Liver (tissue), 3 donors: ENCODE data around the gene IGBP1.

Experiments used
- EGR1 ChIP-seq, 2 donors: IDR thresholded peaks; 2 replicates each; pipeline ENCODE4 v1.6.1; 2016 to 2018; ENCODE audit warnings: antibody characterized with exemption in 2 of 2, low read depth in 2 of 2
- FOXA1 ChIP-seq: IDR thresholded peaks from 2 replicates; pipeline ENCODE4 v1.6.1; 2016; ENCODE audit warnings: antibody characterized with exemption
- GABPA ChIP-seq, 2 donors: IDR thresholded peaks in 1 of 2; conservative IDR thresholded peaks in 1 of 2; 2 replicates each; pipeline ENCODE4 v1.6.1; 2016; ENCODE audit warnings: antibody characterized with exemption in 2 of 2, mild to moderate bottlenecking in 1 of 2, moderate library complexity in 1 of 2
- RAD21 ChIP-seq, 2 donors: IDR thresholded peaks; 2 replicates each; pipeline ENCODE4 v1.6.1; 2016; ENCODE audit warnings: antibody characterized with exemption in 2 of 2, mild to moderate bottlenecking in 2 of 2
- RXRA ChIP-seq, 2 donors: IDR thresholded peaks; 2 replicates each; pipeline ENCODE4 v1.6.1; 2017 to 2018; ENCODE audit warnings: antibody characterized with exemption in 2 of 2, mild to moderate bottlenecking in 1 of 2
- SP1 ChIP-seq: IDR thresholded peaks from 2 replicates; pipeline ENCODE4 v1.6.1; 2018; ENCODE audit warnings: antibody characterized with exemption, mild to moderate bottlenecking
- TAF1 ChIP-seq: conservative IDR thresholded peaks from 2 replicates; pipeline ENCODE4 v1.6.1; 2016; ENCODE audit warnings: antibody characterized with exemption, mild to moderate bottlenecking
- YY1 ChIP-seq: IDR thresholded peaks from 2 replicates; pipeline ENCODE4 v1.6.1; 2016; ENCODE audit warnings: antibody characterized with exemption, mild to moderate bottlenecking
- TF ChIP-seq, protein P1 (sequence below): fragments of 150-350 bp; IDR thresholded peaks from 2 replicates; pipeline ENCODE4 v1.5.1; 2017; ENCODE audit warnings: improper control_type of control experiment, low read depth, low read length; ENCODE audit not compliant: missing input control
- TF ChIP-seq, protein P2 (sequence below): IDR thresholded peaks from 2 replicates; pipeline ENCODE4 v1.6.1; 2016; ENCODE audit warnings: antibody characterized with exemption, mild to moderate bottlenecking
- TF ChIP-seq, protein P3 (sequence below): IDR thresholded peaks from 2 replicates; pipeline ENCODE4 v1.6.1; 2016; ENCODE audit warnings: antibody characterized with exemption
- donor health status: healthy.
- donor health status: healthy.

DNA sequence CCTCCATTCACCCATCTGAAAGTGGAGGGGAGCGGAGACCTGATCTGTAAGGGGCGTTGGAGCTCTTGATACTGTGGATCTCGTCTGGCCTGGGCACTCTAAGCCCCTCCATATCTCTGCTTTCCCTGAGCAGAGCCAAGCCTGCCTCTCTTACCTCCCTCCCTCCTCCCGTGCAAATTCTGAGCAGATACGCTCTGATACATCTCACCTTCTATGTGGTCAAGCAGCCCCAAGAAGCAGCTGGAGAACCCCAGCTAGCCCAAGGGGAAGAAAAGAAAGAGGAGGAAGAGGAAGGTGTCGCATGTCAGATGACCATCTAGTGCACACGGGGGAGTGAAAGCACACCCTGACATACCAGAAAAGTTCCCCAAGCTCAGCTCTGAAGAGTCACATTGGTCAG is 42.1 kb downstream of the IGBP1 start:
- TF ChIP-seq, protein P1, sequence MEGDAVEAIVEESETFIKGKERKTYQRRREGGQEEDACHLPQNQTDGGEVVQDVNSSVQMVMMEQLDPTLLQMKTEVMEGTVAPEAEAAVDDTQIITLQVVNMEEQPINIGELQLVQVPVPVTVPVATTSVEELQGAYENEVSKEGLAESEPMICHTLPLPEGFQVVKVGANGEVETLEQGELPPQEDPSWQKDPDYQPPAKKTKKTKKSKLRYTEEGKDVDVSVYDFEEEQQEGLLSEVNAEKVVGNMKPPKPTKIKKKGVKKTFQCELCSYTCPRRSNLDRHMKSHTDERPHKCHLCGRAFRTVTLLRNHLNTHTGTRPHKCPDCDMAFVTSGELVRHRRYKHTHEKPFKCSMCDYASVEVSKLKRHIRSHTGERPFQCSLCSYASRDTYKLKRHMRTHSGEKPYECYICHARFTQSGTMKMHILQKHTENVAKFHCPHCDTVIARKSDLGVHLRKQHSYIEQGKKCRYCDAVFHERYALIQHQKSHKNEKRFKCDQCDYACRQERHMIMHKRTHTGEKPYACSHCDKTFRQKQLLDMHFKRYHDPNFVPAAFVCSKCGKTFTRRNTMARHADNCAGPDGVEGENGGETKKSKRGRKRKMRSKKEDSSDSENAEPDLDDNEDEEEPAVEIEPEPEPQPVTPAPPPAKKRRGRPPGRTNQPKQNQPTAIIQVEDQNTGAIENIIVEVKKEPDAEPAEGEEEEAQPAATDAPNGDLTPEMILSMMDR = no peak
- TF ChIP-seq, protein P2, sequence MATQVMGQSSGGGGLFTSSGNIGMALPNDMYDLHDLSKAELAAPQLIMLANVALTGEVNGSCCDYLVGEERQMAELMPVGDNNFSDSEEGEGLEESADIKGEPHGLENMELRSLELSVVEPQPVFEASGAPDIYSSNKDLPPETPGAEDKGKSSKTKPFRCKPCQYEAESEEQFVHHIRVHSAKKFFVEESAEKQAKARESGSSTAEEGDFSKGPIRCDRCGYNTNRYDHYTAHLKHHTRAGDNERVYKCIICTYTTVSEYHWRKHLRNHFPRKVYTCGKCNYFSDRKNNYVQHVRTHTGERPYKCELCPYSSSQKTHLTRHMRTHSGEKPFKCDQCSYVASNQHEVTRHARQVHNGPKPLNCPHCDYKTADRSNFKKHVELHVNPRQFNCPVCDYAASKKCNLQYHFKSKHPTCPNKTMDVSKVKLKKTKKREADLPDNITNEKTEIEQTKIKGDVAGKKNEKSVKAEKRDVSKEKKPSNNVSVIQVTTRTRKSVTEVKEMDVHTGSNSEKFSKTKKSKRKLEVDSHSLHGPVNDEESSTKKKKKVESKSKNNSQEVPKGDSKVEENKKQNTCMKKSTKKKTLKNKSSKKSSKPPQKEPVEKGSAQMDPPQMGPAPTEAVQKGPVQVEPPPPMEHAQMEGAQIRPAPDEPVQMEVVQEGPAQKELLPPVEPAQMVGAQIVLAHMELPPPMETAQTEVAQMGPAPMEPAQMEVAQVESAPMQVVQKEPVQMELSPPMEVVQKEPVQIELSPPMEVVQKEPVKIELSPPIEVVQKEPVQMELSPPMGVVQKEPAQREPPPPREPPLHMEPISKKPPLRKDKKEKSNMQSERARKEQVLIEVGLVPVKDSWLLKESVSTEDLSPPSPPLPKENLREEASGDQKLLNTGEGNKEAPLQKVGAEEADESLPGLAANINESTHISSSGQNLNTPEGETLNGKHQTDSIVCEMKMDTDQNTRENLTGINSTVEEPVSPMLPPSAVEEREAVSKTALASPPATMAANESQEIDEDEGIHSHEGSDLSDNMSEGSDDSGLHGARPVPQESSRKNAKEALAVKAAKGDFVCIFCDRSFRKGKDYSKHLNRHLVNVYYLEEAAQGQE = no peak
- no peak for TF ChIP-seq SP1
- no peak for TF ChIP-seq YY1
- TF ChIP-seq RAD21 (IDR thresholded peaks at IDR 0.05) = no peak
- no peak for TF ChIP-seq TAF1
- no peak for TF ChIP-seq EGR1 (IDR thresholded peaks at IDR 0.05; ENCODE audit: low read depth in 2 of 2)
- TF ChIP-seq RXRA (IDR thresholded peaks at IDR 0.05) = no peak
- TF ChIP-seq FOXA1 = no peak
- no peak for TF ChIP-seq GABPA (IDR thresholded peaks at IDR 0.05 in 1 of 2, conservative IDR thresholded peaks at IDR 0.05 in 1 of 2)
- TF ChIP-seq, protein P3, sequence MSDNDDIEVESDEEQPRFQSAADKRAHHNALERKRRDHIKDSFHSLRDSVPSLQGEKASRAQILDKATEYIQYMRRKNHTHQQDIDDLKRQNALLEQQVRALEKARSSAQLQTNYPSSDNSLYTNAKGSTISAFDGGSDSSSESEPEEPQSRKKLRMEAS = no peak
